NB4 (cell line): ENCODE measurements around the gene TRDMT1.

Experiments
- MAX ChIP-seq: IDR thresholded peaks from 2 replicates; pipeline ENCODE4 v1.6.1; 2011; ENCODE audit warnings: low read depth, low read length
- POLR2A ChIP-seq: IDR thresholded peaks from 2 replicates; pipeline ENCODE4 v1.6.1; 2011; ENCODE audit warnings: mild to moderate bottlenecking; ENCODE audit not compliant: insufficient read length; ENCODE audit errors: extremely low read depth

- TF ChIP-seq POLR2A (no peak), MAX (no peak)
Measured at GRCh38 chr10:17166699-17167098, 34.8 kb downstream of the TRDMT1 start.
